WTC11 (cell line): ENCODE measurements around the gene ADGRB2. TPM values are rescaled to one million over a fixed set of nuclear protein-coding genes. Genes with fewer than 3 reads are reported as not detected.

Experiments used
- ATAC-seq: fragments of 200-7000 bp; cut with Tn5 transposase; 2 replicates; pipeline ENCODE4 v1.10.0; 2021; ENCODE audit warnings: mild to moderate bottlenecking, moderate library complexity
- CTCF ChIA-PET: fragments of 300-600 bp; sonication (Branson Sonifier 250); formaldehyde crosslinking; loops from one replicate; lab custom pipeline; 2021; ENCODE audit warnings: antibody characterized with exemption; lab: Charles Lee
- POLR2A ChIA-PET: fragments of 350-600 bp; sonication (Branson Sonifier 250); formaldehyde crosslinking; loops from one replicate; lab custom pipeline; 2021; ENCODE audit warnings: antibody characterized with exemption; lab: Charles Lee
- DNase-seq: peaks from one replicate; pipeline ENCODE4 v3.0.0; 2021; ENCODE audit warnings: low spot score
- H3K27ac Mint-ChIP-seq: 2 replicates; pipeline ENCODE4 v1.8.0; 2021; ENCODE audit warnings: mixed read lengths
- H3K27me3 Mint-ChIP-seq: 2 replicates; pipeline ENCODE4 v1.8.0; 2021; ENCODE audit warnings: low read depth, mild to moderate bottlenecking, moderate library complexity, mixed read lengths
- H3K36me3 Mint-ChIP-seq: 2 replicates; pipeline ENCODE4 v1.8.0; 2021; ENCODE audit warnings: mixed read lengths
- H3K4me1 Mint-ChIP-seq: 2 replicates; pipeline ENCODE4 v1.8.0; 2022; ENCODE audit warnings: mixed read lengths
- H3K4me3 Mint-ChIP-seq: 2 replicates; pipeline ENCODE4 v1.8.0; 2021; ENCODE audit warnings: mild to moderate bottlenecking, moderate library complexity, mixed read lengths
- H3K9me3 Mint-ChIP-seq: 2 replicates; pipeline ENCODE4 v1.8.0; 2021; ENCODE audit warnings: mixed read lengths
- ARID4B ChIP-seq: sonication (generic); formaldehyde crosslinking; IDR thresholded peaks from 2 replicates; pipeline ENCODE4 v1.8.0; 2023; ENCODE audit warnings: missing genetic modification reagents, mild to moderate bottlenecking, borderline replicate concordance
- CTCF ChIP-seq: fragments of 200-600 bp; IDR thresholded peaks from 2 replicates; pipeline ENCODE4 v1.8.0; 2022; ENCODE audit warnings: antibody characterized with exemption
- ESRRA ChIP-seq: sonication (generic); formaldehyde crosslinking; IDR thresholded peaks from 2 replicates; pipeline ENCODE4 v1.8.1; 2022; ENCODE audit warnings: mild to moderate bottlenecking, missing genetic modification reagents, borderline replicate concordance
- HMGXB4 ChIP-seq: sonication (generic); formaldehyde crosslinking; IDR thresholded peaks from 2 replicates; pipeline ENCODE4 v1.8.1; 2023; ENCODE audit warnings: mild to moderate bottlenecking, moderate library complexity, missing genetic modification reagents
- KAT7 ChIP-seq: sonication (generic); formaldehyde crosslinking; IDR thresholded peaks from 2 replicates; pipeline ENCODE4 v1.8.1; 2023; ENCODE audit warnings: missing genetic modification reagents, mild to moderate bottlenecking, borderline replicate concordance
- RELA ChIP-seq: sonication (generic); formaldehyde crosslinking; IDR thresholded peaks from 2 replicates; pipeline ENCODE4 v1.8.1; 2022; ENCODE audit warnings: missing genetic modification reagents, mild to moderate bottlenecking, borderline replicate concordance
- RORB ChIP-seq: fragments of 250-450 bp; sonication (Bioruptor Pico); IDR thresholded peaks from 2 replicates; pipeline ENCODE4 v1.9.0; 2021; ENCODE audit warnings: mild to moderate bottlenecking
- SP1 ChIP-seq: sonication (generic); formaldehyde crosslinking; conservative IDR thresholded peaks from 2 replicates; pipeline ENCODE4 v1.8.1; 2022; ENCODE audit warnings: missing genetic modification reagents
- TCF7 ChIP-seq: sonication (generic); formaldehyde crosslinking; IDR thresholded peaks from 2 replicates; pipeline ENCODE4 v1.8.0; 2022; ENCODE audit warnings: mild to moderate bottlenecking, low read depth, missing genetic modification reagents, moderate library complexity
- ZNF263 ChIP-seq: sonication (generic); formaldehyde crosslinking; IDR thresholded peaks from 2 replicates; pipeline ENCODE4 v1.8.1; 2022; ENCODE audit warnings: low read depth, mild to moderate bottlenecking, moderate library complexity, missing genetic modification reagents
- ZNF281 ChIP-seq: sonication (generic); formaldehyde crosslinking; IDR thresholded peaks from 2 replicates; pipeline ENCODE4 v1.8.0; 2023; ENCODE audit warnings: mild to moderate bottlenecking, missing genetic modification reagents
- ZNF396 ChIP-seq: fragments of 250-450 bp; sonication (Bioruptor Pico); IDR thresholded peaks from 2 replicates; pipeline ENCODE4 v1.8.0; 2021; ENCODE audit warnings: mild to moderate bottlenecking, moderate library complexity, borderline replicate concordance
- total RNA-seq: library from RNA; stranded (reverse); gene quantifications from 3 replicates; pipeline ENCODE4 v1.2.3, GENCODE V29; 2021

ADGRB2 gene
- total RNA-seq, 1 experiment from 2014 or later = 39.3 TPM

GRCh38 chr1:31762726-31763670, 1.1 kb downstream of the ADGRB2 start (continued):
- TF ChIP-seq HMGXB4 (CRISPR knock-in tag) (peak; percentile 99), TCF7 (CRISPR knock-in tag) (no peak), KAT7 (CRISPR knock-in tag) (0 out of 2 replicates have a peak, but pooled peaks have one; percentile 43), SP1 (CRISPR knock-in tag) (peak; percentile 57), ZNF281 (CRISPR knock-in tag) (peak; percentile 80), CTCF (peak; percentile 82)

- TF ChIP-seq RORB (CRISPR knock-in tag) (no peak), ZNF263 (CRISPR knock-in tag) (no peak), ZNF396 (no peak)
- Mint-ChIP-seq H3K4me3 (peak overlapping the region; percentile 65), H3K36me3 (no peaks in the 10 kb centered on the region), H3K9me3 (no peaks in the 10 kb centered on the region), H3K4me1 (peaks cover 60% of the 10 kb centered on the region), H3K27ac (no peak overlapping the region), H3K27me3 (peaks cover 20% of the 10 kb centered on the region)
- ATAC-seq (peak; percentile 0; the same call in 1 of the 2 replicates), DNase-seq (no peak)
- CTCF ChIA-PET = interaction anchor here (0.6 to 13.3 kb wide), 25 partner anchors 10 to 1075 kb away, joined by 3 to 282 read pairs (median 7); partner anchors contain the start of genes COL16A1, PEF1 and SPOCD1
- POLR2A ChIA-PET = interaction anchor here (0.9 to 1.3 kb wide), 2 partner anchors 16 to 27 kb away, joined by 3 to 6 read pairs; no protein-coding TSS in a partner anchor
Observed at GRCh38 chr1:31762323-31762722, 1.8 kb downstream of the ADGRB2 start.

GRCh38 chr1:31761883-31762282, 2.3 kb downstream of the ADGRB2 start:
- ChIA-PET POLR2A (no interaction called here), CTCF (interaction anchor here (0.6 to 13.3 kb wide), 9 partner anchors 9 to 345 kb away, joined by 3 to 282 read pairs (median 11); partner anchors contain the start of genes COL16A1 and SPOCD1)
- ATAC-seq (no peak), DNase-seq (no peak)
- Mint-ChIP-seq H3K27me3 (peaks cover 20% of the 10 kb centered on the region), H3K9me3 (no peaks in the 10 kb centered on the region), H3K27ac (no peak overlapping the region), H3K4me1 (peaks cover 59% of the 10 kb centered on the region), H3K4me3 (peak overlapping the region; percentile 65), H3K36me3 (no peaks in the 10 kb centered on the region)
- TF ChIP-seq KAT7 (CRISPR knock-in tag) (no peak), RELA (CRISPR knock-in tag) (no peak), ESRRA (CRISPR knock-in tag) (no peak), ARID4B (no peak)
